Measurements from ENCODE around the gene KPRP.

KPRP gene

GRCh38 chr1:152774875-152775274 lies 17.1 kb downstream of the KPRP start, which contains the start of gene LCE1F:
LCE1F (plus strand) TSS chr1:152775140; CDS start chr1:152776372, 1,232 bp downstream.
- DNase-seq, result no peak

GRCh38 chr1:152776361-152776760 lies 18.5 kb downstream of the KPRP start:
- DNase-seq, result no peak

- peak; percentile 28 for DNase-seq
Measured at GRCh38 chr1:152777510-152778137, 19.8 kb downstream of the KPRP start.

GRCh38 chr1:152783095-152783494 lies 25.3 kb downstream of the KPRP start:
- DNase-seq, result peak; percentile 50

DNA sequence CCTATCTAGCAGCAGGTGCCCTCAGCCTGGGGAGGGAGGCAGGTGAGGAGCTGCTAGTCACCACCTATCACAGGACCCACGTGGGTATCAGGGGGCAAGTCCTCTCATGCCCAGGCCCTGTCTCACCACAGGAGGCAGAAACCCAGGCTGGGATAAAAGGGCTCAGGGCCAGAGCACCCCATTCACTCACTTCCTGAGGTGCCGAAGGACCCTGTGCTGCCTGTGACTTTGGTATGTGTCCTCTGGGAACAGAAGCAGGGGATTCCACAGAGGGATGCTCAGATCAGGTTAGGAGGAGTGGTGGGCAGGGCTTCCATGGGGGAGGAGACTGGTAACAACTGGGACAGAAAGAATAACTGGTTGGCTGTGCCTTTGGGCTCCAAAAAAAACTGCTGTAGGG lies 28.3 kb downstream of the KPRP start, which contains the start of gene LCE1E:
TSS of gene LCE1E (plus strand) at position 181 of the 400 bp plus-strand sequence. CDS start 1,043 bp downstream, outside the sequence.
- DNase-seq, result no peak

DNA sequence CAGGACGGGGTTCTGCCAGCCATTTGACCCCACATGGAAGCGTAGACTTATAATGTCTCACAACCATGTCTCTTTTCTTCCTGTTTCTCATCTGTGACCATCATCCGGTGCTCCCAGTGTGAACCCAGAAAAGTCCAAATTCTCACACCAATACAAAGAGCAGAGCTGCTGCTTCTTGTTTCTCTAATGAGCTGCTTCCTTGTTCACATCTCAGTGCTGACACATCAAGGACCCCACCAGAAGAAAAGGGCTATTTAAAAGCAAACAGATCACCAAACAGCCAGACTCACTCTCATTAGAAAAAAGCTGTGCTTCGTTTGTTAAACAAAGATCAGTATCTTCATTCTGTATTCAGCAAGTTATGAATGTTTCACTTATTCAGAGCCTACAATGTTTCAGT lies 37.9 kb downstream of the KPRP start:
- no peak for DNase-seq

- no peak for DNase-seq
Measured at GRCh38 chr1:152796421-152796820, 38.6 kb downstream of the KPRP start, which contains the start of gene LCE1D. LCE1D (plus strand) TSS chr1:152796721; CDS start chr1:152797795, 1,074 bp downstream.

GRCh38 chr1:152801333-152801732 lies 43.5 kb downstream of the KPRP start:
- no peak for DNase-seq

GRCh38 chr1:152806576-152806975 lies 48.8 kb downstream of the KPRP start, which contains the start of gene LCE1C:
LCE1C (minus strand) TSS chr1:152806651; CDS start chr1:152805478, 1,173 bp downstream.
- DNase-seq, result no peak

GRCh38 chr1:152811050-152811449 lies 53.2 kb downstream of the KPRP start:
- no peak for DNase-seq
